Colonic mucosa (tissue), 4 donors: ENCODE measurements around the gene CYP4V2. TPM values are rescaled to one million over a fixed set of nuclear protein-coding genes. Genes with fewer than 3 reads are reported as not detected.
A peak's percentile ranks its signal among the peaks of the same experiment; 100 is the strongest.

Source experiments
- DNase-seq: peaks from one replicate; pipeline ENCODE4 v3.0.0-alpha.2; 2020
- H3K27ac ChIP-seq: fragments of 200-600 bp; one replicate; pipeline ENCODE4 v1.8.0; 2021
- H3K27me3 ChIP-seq: fragments of 200-600 bp; one replicate; pipeline ENCODE4 v1.8.0; 2021
- H3K36me3 ChIP-seq: fragments of 200-600 bp; one replicate; pipeline ENCODE4 v1.8.0; 2021
- H3K4me1 ChIP-seq: fragments of 200-600 bp; one replicate; pipeline ENCODE4 v1.8.0; 2021; ENCODE audit warnings: mild to moderate bottlenecking
- H3K4me3 ChIP-seq: fragments of 200-600 bp; one replicate; pipeline ENCODE4 v1.8.0; 2021
- H3K9ac ChIP-seq, 2 donors: one replicate each; pipeline ENCODE4 v1.7.0; 2013; ENCODE audit warnings: control low read depth in 2 of 2, low read depth in 2 of 2, low read length in 2 of 2
- H3K9me3 ChIP-seq: fragments of 200-600 bp; one replicate; pipeline ENCODE4 v1.8.0; 2021
- CTCF ChIP-seq: fragments of 200-600 bp; IDR thresholded peaks from one replicate; pipeline ENCODE4 v1.8.0; 2022; ENCODE audit warnings: antibody characterized with exemption, mild to moderate bottlenecking
- intact Hi-C: fragments of 100-400 bp; cut with DNase I; formaldehyde crosslinking; loops from one replicate; pipeline ENCODE4 v1.14.1; 2022
- total RNA-seq, 2 donors: library from RNA; stranded (reverse); fragmentation: NEBNext Ultra II Directional in 1 of 2; extraction: Animal tissue kit (Norgen Biotek cat#: 25700) in 1 of 2; gene quantifications; one replicate each; pipeline ENCODE4 v1.2.1, GENCODE V29; 2021
- donor health status: healthy.
- donor health status: DM: no; HTN: no; CAD: no.
- donor health status: DM: no; HTN: no; CAD: no.

CYP4V2 gene
- total RNA-seq, 2 donors from 2014 or later: 20.3 to 36.0 TPM

GRCh38 chr4:186149872-186150271 is 41.5 kb upstream of the CYP4V2 start:
- H3K9ac ChIP-seq: no peak overlapping the region
- DNase-seq: peak; percentile 49
- no peak overlapping the region for H3K27ac ChIP-seq
- H3K36me3 ChIP-seq: no peaks in the 10 kb centered on the region
- no peak for TF ChIP-seq CTCF
- no peaks in the 10 kb centered on the region for H3K4me1 ChIP-seq
- H3K27me3 ChIP-seq: no peaks in the 10 kb centered on the region
- intact Hi-C loops: no loop called here
- H3K9me3 ChIP-seq: no peaks in the 10 kb centered on the region
- no peak overlapping the region for H3K4me3 ChIP-seq

- TF ChIP-seq CTCF: no peak
- no peaks in the 10 kb centered on the region for H3K4me1 ChIP-seq
- no peaks in the 10 kb centered on the region for H3K36me3 ChIP-seq
- intact Hi-C loops: no loop called here
- H3K9me3 ChIP-seq: no peaks in the 10 kb centered on the region
- H3K27me3 ChIP-seq: no peaks in the 10 kb centered on the region
- DNase-seq: no peak
- no peak overlapping the region for H3K27ac ChIP-seq
- no peak overlapping the region for H3K4me3 ChIP-seq
- H3K9ac ChIP-seq: no peak overlapping the region
Observed at GRCh38 chr4:186150926-186151325, 40.4 kb upstream of the CYP4V2 start.

- no peaks in the 10 kb centered on the region for H3K4me1 ChIP-seq
- intact Hi-C loops: no loop called here
- no peaks in the 10 kb centered on the region for H3K36me3 ChIP-seq
- H3K27me3 ChIP-seq: no peaks in the 10 kb centered on the region
- TF ChIP-seq CTCF: no peak
- H3K4me3 ChIP-seq: no peak overlapping the region
- DNase-seq: no peak
- no peaks in the 10 kb centered on the region for H3K9me3 ChIP-seq
- H3K27ac ChIP-seq: no peak overlapping the region
- no peak overlapping the region for H3K9ac ChIP-seq
Observed at GRCh38 chr4:186151499-186151898, 39.9 kb upstream of the CYP4V2 start.

GRCh38 chr4:186158021-186158813 is 33.1 kb upstream of the CYP4V2 start:
- TF ChIP-seq CTCF: no peak
- H3K9me3 ChIP-seq: no peaks in the 10 kb centered on the region
- DNase-seq: no peak
- H3K27ac ChIP-seq: no peak overlapping the region
- no peak overlapping the region for H3K9ac ChIP-seq
- intact Hi-C loops: no loop called here
- no peaks in the 10 kb centered on the region for H3K4me1 ChIP-seq
- no peaks in the 10 kb centered on the region for H3K27me3 ChIP-seq
- H3K36me3 ChIP-seq: no peaks in the 10 kb centered on the region
- H3K4me3 ChIP-seq: no peak overlapping the region

- H3K9me3 ChIP-seq: no peaks in the 10 kb centered on the region
- no peaks in the 10 kb centered on the region for H3K36me3 ChIP-seq
- no peaks in the 10 kb centered on the region for H3K27me3 ChIP-seq
- intact Hi-C loops: no loop called here
- DNase-seq: no peak
- H3K4me1 ChIP-seq: no peaks in the 10 kb centered on the region
- no peak for TF ChIP-seq CTCF
- no peak overlapping the region for H3K4me3 ChIP-seq
- H3K9ac ChIP-seq: no peak overlapping the region
- H3K27ac ChIP-seq: no peak overlapping the region
Observed at GRCh38 chr4:186158966-186159365, 32.4 kb upstream of the CYP4V2 start.
